H1 (cell line): ENCODE data around the gene L3MBTL3. TPM values are rescaled to one million over a fixed set of nuclear protein-coding genes. Genes with fewer than 3 reads are reported as not detected.

ENCODE experiments used
- CTCF ChIA-PET: fragments of 300-600 bp; sonication (Branson Sonifier 250); formaldehyde crosslinking; loops from one replicate; lab custom pipeline; 2021; ENCODE audit not compliant: partially characterized antibody; lab: Charles Lee
- POLR2A ChIA-PET: fragments of 300-600 bp; sonication (Branson Sonifier 250); formaldehyde crosslinking; loops from one replicate; lab custom pipeline; 2021; ENCODE audit warnings: inconsistent platforms; ENCODE audit not compliant: partially characterized antibody; lab: Charles Lee
- DNase-seq, 2 experiments: peaks; one replicate each; pipeline versions ENCODE4 v3.0.0 to v3.0.0-alpha.2; 2010 to 2022; ENCODE audit warnings: low spot score in 2 of 2, low read depth in 1 of 2, mixed read lengths in 1 of 2
- FAIRE-seq: peaks from 2 replicates; lab custom pipeline; 2011; peaks lifted over from hg19 to GRCh38; lab: Jason Lieb, UNC
- H2AFZ ChIP-seq: 2 replicates; pipeline ENCODE4 v1.8.1; 2012; ENCODE audit warnings: low read length, inconsistent platforms
- H2AK5ac ChIP-seq: 2 replicates; pipeline ENCODE4 v1.6.1; 2013; ENCODE audit warnings: low read depth, low read length
- H2BK120ac ChIP-seq: replicated peaks from 2 replicates; pipeline ENCODE3; 2013; ENCODE audit warnings: low read depth, low read length, inconsistent platforms
- H2BK12ac ChIP-seq: 2 replicates; pipeline ENCODE4 v1.6.1; 2013; ENCODE audit warnings: low read depth, low read length
- H2BK15ac ChIP-seq: 2 replicates; pipeline ENCODE4 v1.6.1; 2013; ENCODE audit warnings: low read length
- H2BK20ac ChIP-seq: 2 replicates; pipeline ENCODE4 v1.6.1; 2013; ENCODE audit warnings: low read length
- H2BK5ac ChIP-seq: 2 replicates; pipeline ENCODE4 v1.6.1; 2013; ENCODE audit warnings: low read depth, low read length
- H3K14ac ChIP-seq: 2 replicates; pipeline ENCODE4 v1.6.1; 2013; ENCODE audit warnings: inconsistent platforms; ENCODE audit not compliant: insufficient read length
- H3K18ac ChIP-seq: 2 replicates; pipeline ENCODE4 v1.6.1; 2013; ENCODE audit warnings: low read length; ENCODE audit errors: extremely low read depth
- H3K23ac ChIP-seq: 2 replicates; pipeline ENCODE4 v1.6.1; 2013; ENCODE audit warnings: inconsistent platforms; ENCODE audit not compliant: insufficient read length
- H3K23me2 ChIP-seq: 2 replicates; pipeline ENCODE4 v1.6.1; 2013; ENCODE audit warnings: low read depth, low read length
- H3K27ac ChIP-seq: 2 replicates; pipeline ENCODE4 v1.6.1; 2011; ENCODE audit warnings: low read depth, low read length, inconsistent platforms
- H3K27me3 ChIP-seq, 4 experiments: replicated peaks in 1 of 4; 1 replicate in 1 of 4; 2 replicates in 3 of 4; pipeline versions ENCODE4 v1.6.1 to v1.8.1; 2011 to 2013; ENCODE audit warnings: low read length in 3 of 4, mild to moderate bottlenecking in 3 of 4, inconsistent platforms in 2 of 4, mixed read lengths in 2 of 4, moderate library complexity in 1 of 4; ENCODE audit not compliant: control insufficient read depth in 3 of 4, insufficient read depth in 3 of 4; ENCODE audit errors: extremely low read depth in 1 of 4
- H3K36me3 ChIP-seq, 4 experiments: 2 replicates each; pipeline versions ENCODE4 v1.6.1 to v1.8.1; 2011 to 2013; ENCODE audit warnings: mild to moderate bottlenecking in 4 of 4, low read length in 3 of 4, moderate library complexity in 2 of 4, control low read depth in 1 of 4, inconsistent platforms in 1 of 4; ENCODE audit not compliant: insufficient read depth in 4 of 4, control insufficient read depth in 2 of 4
- H3K4ac ChIP-seq: replicated peaks from 2 replicates; pipeline ENCODE3; 2013; ENCODE audit warnings: low read length, low read depth, mixed read lengths, inconsistent platforms; ENCODE audit not compliant: insufficient read length
- H3K4me1 ChIP-seq, 4 experiments: replicated peaks in 1 of 4; 1 replicate in 1 of 4; 2 replicates in 3 of 4; pipeline versions ENCODE4 v1.6.1 to v1.8.1; 2011 to 2013; ENCODE audit warnings: low read length in 3 of 4, inconsistent platforms in 2 of 4, mixed read lengths in 1 of 4; ENCODE audit not compliant: insufficient read depth in 4 of 4, control insufficient read depth in 3 of 4
- H3K4me2 ChIP-seq, 2 experiments: 2 replicates each; pipeline versions ENCODE4 v1.6.1 to v1.8.1; 2011 to 2013; ENCODE audit warnings: low read depth in 2 of 2, low read length in 2 of 2, control low read depth in 1 of 2, inconsistent platforms in 1 of 2, mild to moderate bottlenecking in 1 of 2; ENCODE audit not compliant: insufficient read depth in 1 of 2
- H3K4me3 ChIP-seq, 4 experiments: fragments of 200-600, 300-600 bp in 1 of 4; sonication (generic), shearing (Covaris generic), sonication (Bioruptor Twin) in 1 of 4; 2 replicates each; pipeline versions ENCODE4 v1.5.1 to v1.8.1; 2011 to 2016; ENCODE audit warnings: low read length in 4 of 4, low read depth in 3 of 4, control low read depth in 2 of 4, inconsistent platforms in 2 of 4, mild to moderate bottlenecking in 2 of 4, mixed read lengths in 1 of 4, moderate library complexity in 1 of 4; ENCODE audit not compliant: insufficient read depth in 2 of 4; ENCODE audit errors: extremely low read depth in 1 of 4
- H3K56ac ChIP-seq: replicated peaks from 2 replicates; pipeline ENCODE3; 2013; ENCODE audit warnings: low read depth, mild to moderate bottlenecking, mixed read lengths, low read length, inconsistent platforms; ENCODE audit not compliant: insufficient read length
- H3K79me1 ChIP-seq: 2 replicates; pipeline ENCODE4 v1.6.1; 2013; ENCODE audit warnings: low read depth, low read length, control low read depth
- H3K79me2 ChIP-seq, 2 experiments: 2 replicates each; pipeline versions ENCODE4 v1.6.1 to v1.8.1; 2012 to 2013; ENCODE audit warnings: low read length in 2 of 2, mild to moderate bottlenecking in 2 of 2, inconsistent platforms in 1 of 2; ENCODE audit not compliant: insufficient read depth in 2 of 2, control insufficient read depth in 1 of 2
- H3K9ac ChIP-seq, 4 experiments: replicated peaks in 1 of 4; 1 replicate in 1 of 4; 2 replicates in 3 of 4; pipeline versions ENCODE4 v1.6.1 to v1.8.1; 2011 to 2013; ENCODE audit warnings: low read depth in 3 of 4, low read length in 3 of 4, control low read depth in 2 of 4, mild to moderate bottlenecking in 2 of 4, moderate library complexity in 2 of 4, inconsistent platforms in 1 of 4; ENCODE audit errors: extremely low read depth in 1 of 4
- H3K9me3 ChIP-seq, 2 experiments: 2 replicates each; pipeline versions ENCODE4 v1.6.1 to v1.8.1; 2012 to 2013; ENCODE audit warnings: mild to moderate bottlenecking in 2 of 2, moderate library complexity in 2 of 2, control low read depth in 1 of 2, inconsistent platforms in 1 of 2, low read depth in 1 of 2, low read length in 1 of 2, mixed read lengths in 1 of 2; ENCODE audit not compliant: insufficient read depth in 2 of 2
- H4K20me1 ChIP-seq, 2 experiments: replicated peaks in 1 of 2; 2 replicates each; pipeline versions ENCODE3 to v1.8.1; 2011 to 2013; ENCODE audit warnings: inconsistent platforms in 2 of 2, low read length in 2 of 2, mild to moderate bottlenecking in 1 of 2; ENCODE audit not compliant: insufficient read depth in 2 of 2, control insufficient read depth in 1 of 2
- H4K5ac ChIP-seq: 2 replicates; pipeline ENCODE4 v1.6.1; 2013; ENCODE audit warnings: low read length, low read depth, mixed read lengths, inconsistent platforms; ENCODE audit not compliant: insufficient read length
- H4K8ac ChIP-seq: 2 replicates; pipeline ENCODE4 v1.8.0; 2013; ENCODE audit warnings: mild to moderate bottlenecking, moderate library complexity, low read length, inconsistent platforms; ENCODE audit not compliant: insufficient read depth; ENCODE audit errors: extremely low read depth
- H4K91ac ChIP-seq: replicated peaks from 2 replicates; pipeline ENCODE3; 2013; ENCODE audit warnings: low read length, mixed read lengths, inconsistent platforms; ENCODE audit not compliant: insufficient read length
- MAX ChIP-seq: IDR thresholded peaks from 2 replicates; pipeline ENCODE4 v1.6.1; 2012; ENCODE audit warnings: inconsistent platforms
- POU5F1 ChIP-seq: IDR thresholded peaks from 2 replicates; pipeline ENCODE4 v1.6.1; 2011; ENCODE audit warnings: low read depth, mild to moderate bottlenecking, low read length, moderate library complexity
- RXRA ChIP-seq: IDR thresholded peaks from 2 replicates; pipeline ENCODE4 v1.6.1; 2011; ENCODE audit warnings: low read depth, mild to moderate bottlenecking, low read length, moderate library complexity; ENCODE audit not compliant: insufficient read depth
- SAP30 ChIP-seq: fragments of 300-600 bp; sonication (generic); IDR thresholded peaks from 2 replicates; pipeline ENCODE4 v1.7.1; 2012; ENCODE audit warnings: low read length, moderate library complexity, mild to moderate bottlenecking, inconsistent platforms; ENCODE audit not compliant: insufficient read depth, insufficient replicate concordance
- SIN3A ChIP-seq, 2 experiments: IDR thresholded peaks in 1 of 2; conservative IDR thresholded peaks in 1 of 2; 2 replicates each; pipeline ENCODE4 v1.6.1; 2011 to 2012; ENCODE audit warnings: low read length in 2 of 2, improper control_type of control experiment in 1 of 2, low read depth in 1 of 2, mild to moderate bottlenecking in 1 of 2
- SIRT6 ChIP-seq: IDR thresholded peaks from one replicate; pipeline ENCODE4 v1.7.1; 2012; ENCODE audit warnings: low read length, inconsistent platforms
- TBP ChIP-seq: IDR thresholded peaks from 2 replicates; pipeline ENCODE4 v1.6.1; 2011; ENCODE audit warnings: low read depth, low read length, improper control_type of control experiment
- WGBS, 2 experiments: shearing (Covaris generic) in 1 of 2; methylation state at CpG; one replicate each; pipeline versions ENCODE4 v1.1.6 to v1.1.7; 2013 to 2015; ENCODE audit warnings: low lambda C conversion rate in 2 of 2, mixed read lengths in 2 of 2, inconsistent platforms in 1 of 2, low coverage in 1 of 2, missing lambda C conversion rate in 1 of 2; ENCODE audit not compliant: insufficient replicate concordance in 2 of 2, insufficient coverage in 1 of 2, insufficient read length in 1 of 2; ENCODE audit errors: extremely low coverage in 1 of 2, missing lambda C conversion rate in 1 of 2; 5-methylcytosine and 5-hydroxymethylcytosine counted together
- polyA plus RNA-seq, 7 experiments: library from polyadenylated mRNA; depleted of rRNA in 3 of 7; stranded (reverse) in 5 of 7; unstranded in 2 of 7; fragments of >200 nt in 5 of 7; fragments of 200-250 nt in 2 of 7; gene quantifications; 1 replicate in 5 of 7; 2 replicates in 1 of 7; 4 replicates in 1 of 7; pipeline versions ENCODE4 v1.2.1 to v1.2.3, GENCODE V29; 2011 to 2013; ENCODE audit warnings: missing spikeins in 2 of 7, mixed read lengths in 2 of 7
- total RNA-seq: library from RNA; stranded (reverse); fragmentation: NEBNext Ultra II Directional; extraction: Animal tissue kit (Norgen Biotek cat#: 25700); gene quantifications from 2 replicates; pipeline ENCODE4 v1.2.1, GENCODE V29; 2021

The L3MBTL3 gene
- total and polyA plus RNA-seq, 2 of the 8 experiments (the other 6 are each of a cell fraction or from before 2014, with no cell fraction given) = 3.9 to 17.2 TPM

GRCh38 chr6:130164251-130164650 lies 145.9 kb downstream of the L3MBTL3 start:
- no peak overlapping the region for H3K27ac ChIP-seq
- FAIRE-seq = no peak

More at GRCh38 chr6:130164251-130164650, 145.9 kb downstream of the L3MBTL3 start:
- H2BK120ac ChIP-seq = no peak overlapping the region
- POLR2A ChIA-PET = no interaction called here
- H3K4ac ChIP-seq = no peak overlapping the region
- no peaks in the 10 kb centered on the region for H3K79me2 ChIP-seq
- H3K56ac ChIP-seq = no peak overlapping the region
- 70% methylated on average over 4 of the region's 4 CpGs; no CpG with 5 or more reads in 1 of the 2 experiments for WGBS, 2 experiments
- H2BK20ac ChIP-seq = no peak overlapping the region
- no peak overlapping the region for H2BK12ac ChIP-seq
- no peaks in the 10 kb centered on the region for H3K79me1 ChIP-seq
- no peaks in the 10 kb centered on the region for H3K36me3 ChIP-seq
- no peak overlapping the region for H3K18ac ChIP-seq
- H3K4me2 ChIP-seq = no peak overlapping the region
- H3K9me3 ChIP-seq = no peaks in the 10 kb centered on the region
- no peaks in the 10 kb centered on the region for H4K20me1 ChIP-seq
- H3K4me3 ChIP-seq = no peak overlapping the region
- no peak overlapping the region for H4K5ac ChIP-seq
- no peak overlapping the region for H4K8ac ChIP-seq
- no peak overlapping the region for H2BK15ac ChIP-seq
- H3K23me2 ChIP-seq = no peaks in the 10 kb centered on the region
- H3K9ac ChIP-seq = no peak overlapping the region
- H2BK5ac ChIP-seq = no peak overlapping the region
- TF ChIP-seq MAX (no peak), POU5F1 (no peak), TBP (no peak), SIRT6 (no peak), SIN3A (conservative IDR thresholded peaks at IDR 0.05 in 1 of 2, IDR thresholded peaks at IDR 0.05 in 1 of 2; ENCODE audit: low read depth in 1 of 2, low read length in 2 of 2) (no peak), SAP30 (no peak), RXRA (no peak)
- TF ChIP-seq, all 59 proteins: peak for 0
- H4K91ac ChIP-seq = no peak overlapping the region
- CTCF ChIA-PET = interaction anchor here (0.6 kb wide), 1 partner anchor 1778 kb away, joined by 4 read pairs; no protein-coding TSS in a partner anchor
- H3K27me3 ChIP-seq = no peaks in the 10 kb centered on the region
- no peak overlapping the region for H3K23ac ChIP-seq
- DNase-seq = no peak
- H3K4me1 ChIP-seq = no peaks in the 10 kb centered on the region
- H2AK5ac ChIP-seq = no peak overlapping the region
- H2AFZ ChIP-seq = no peak overlapping the region
- H3K14ac ChIP-seq = no peak overlapping the region
